ENCODE results near the gene PRSS1.
"Not testable (repeated sequence)": the region's sequence is repeated elsewhere in the genome, so short reads cannot be mapped to it uniquely, and the experiment has no call there.

The PRSS1 gene

GRCh38 chr7:142748410-142748809, 862 bp upstream of the PRSS1 start:
- not testable (repeated sequence) for DNase-seq

- DNase-seq, result no peak
Measured at GRCh38 chr7:142750321-142750938, 1.2 kb downstream of the PRSS1 start.

GRCh38 chr7:142751526-142752175, 2.4 kb downstream of the PRSS1 start:
- not testable (repeated sequence) for DNase-seq

- no peak for DNase-seq
Measured at GRCh38 chr7:142752376-142753225, 3.3 kb downstream of the PRSS1 start.

GRCh38 chr7:142753366-142753765, 4.1 kb downstream of the PRSS1 start:
- no peak for DNase-seq

- not testable (repeated sequence) for DNase-seq
Measured at GRCh38 chr7:142753925-142754491, 4.7 kb downstream of the PRSS1 start.

- no peak for DNase-seq
Measured at GRCh38 chr7:142754681-142755575, 5.7 kb downstream of the PRSS1 start.

- not testable (repeated sequence) for DNase-seq
Measured at GRCh38 chr7:142758312-142758711, 9.0 kb downstream of the PRSS1 start.

- no peak for DNase-seq
Measured at GRCh38 chr7:142759433-142759832, 10.2 kb downstream of the PRSS1 start.

- no peak for DNase-seq
Measured at GRCh38 chr7:142760071-142760642, 10.9 kb downstream of the PRSS1 start.

- DNase-seq, result not testable (repeated sequence)
Measured at GRCh38 chr7:142761606-142762005, 12.3 kb downstream of the PRSS1 start.

- no peak for DNase-seq
Measured at GRCh38 chr7:142762104-142762503, 12.8 kb downstream of the PRSS1 start.

- DNase-seq, result no peak
Measured at GRCh38 chr7:142767451-142767850, 18.2 kb downstream of the PRSS1 start.

- DNase-seq, result no peak
Measured at GRCh38 chr7:142767861-142768260, 18.6 kb downstream of the PRSS1 start.

GRCh38 chr7:142768885-142769284, 19.6 kb downstream of the PRSS1 start:
- not testable (repeated sequence) for DNase-seq

GRCh38 chr7:142770661-142771352, 21.5 kb downstream of the PRSS1 start, which contains the start of gene PRSS2:
TSS of gene PRSS2 (plus strand) at chr7:142770970. CDS start at chr7:142770983, 13 bp downstream.
- no peak for DNase-seq

- no peak for DNase-seq
Measured at GRCh38 chr7:142771353-142771723, 22.1 kb downstream of the PRSS1 start.

- no peak for DNase-seq
Measured at GRCh38 chr7:142772051-142772450, 22.8 kb downstream of the PRSS1 start.

- DNase-seq, result no peak
Measured at GRCh38 chr7:142772673-142773072, 23.4 kb downstream of the PRSS1 start.

GRCh38 chr7:142773230-142773629, 24.0 kb downstream of the PRSS1 start:
- no peak for DNase-seq

Measured in activated CD4-positive, alpha-beta T cell treated with anti-CD3 and anti-CD28 coated beads, Interleukin-2, amount 50 U/mL, for 4 hours (primary cell).